Esophagus squamous epithelium (tissue), 4 donors: Measurements from ENCODE around the gene QDPR.

Experiments
- CTCF ChIP-seq, 6 experiments: fragments of 450-650 bp in 4 of 6; fragments of 200-600 bp in 2 of 6; sonication (generic) in 2 of 6; IDR thresholded peaks; one replicate each; pipeline ENCODE4 v1.5.1; 2016 to 2019; ENCODE audit warnings: antibody characterized with exemption in 6 of 6, mild to moderate bottlenecking in 4 of 6, moderate library complexity in 4 of 6
- POLR2A ChIP-seq, 4 donors: fragments of 450-650 bp; IDR thresholded peaks; one replicate each; pipeline ENCODE4 v1.6.1; 2017; ENCODE audit warnings: antibody characterized with exemption in 4 of 4, mild to moderate bottlenecking in 4 of 4, moderate library complexity in 3 of 4

- TF ChIP-seq POLR2A (IDR thresholded peaks at IDR 0.05) (no peak), CTCF (IDR thresholded peaks at IDR 0.05) (peak in 5 of 6 experiments; percentile 46 to 77 (median 64))
Observed at GRCh38 chr4:17447675-17448298, 64.1 kb downstream of the QDPR start.
